IMR-90 (cell line): ENCODE results near the gene OR52A5. TPM values are rescaled to one million over a fixed set of nuclear protein-coding genes. Genes with fewer than 3 reads are reported as not detected.

Experiments used
- ATAC-seq: fragments of 200-7000 bp; cut with Tn5 transposase; 2 replicates; pipeline ENCODE4 v1.9.1; 2020; ENCODE audit warnings: low read depth, mild to moderate bottlenecking, moderate library complexity
- BruUV-seq: library from RNA; stranded (reverse); fragments of 400-500 nt; replicated peaks from 2 replicates; lab custom pipeline; 2021; lab: Mats Ljungman, UMichigan
- CTCF ChIA-PET: fragments of 300-600 bp; formaldehyde crosslinking; extraction: SDS; loops from one replicate; lab custom pipeline; 2021; ENCODE audit warnings: antibody characterized with exemption; lab: Yijun Ruan, JAX
- POLR2A ChIA-PET: fragments of 300-600 bp; sonication (Branson Sonifier 250); formaldehyde crosslinking; loops from one replicate; lab custom pipeline; 2022; ENCODE audit warnings: antibody characterized with exemption; ENCODE audit not compliant: unreplicated experiment; lab: Charles Lee
- DNase-seq: peaks from one replicate; pipeline ENCODE4 v3.0.0; 2013
- H2AFZ ChIP-seq: replicated peaks from 2 replicates; pipeline ENCODE3; 2013; ENCODE audit warnings: low read length, mild to moderate bottlenecking; ENCODE audit not compliant: poor library complexity
- H2AK5ac ChIP-seq: 2 replicates; pipeline ENCODE4 v1.6.1; 2013; ENCODE audit warnings: low read depth, low read length, inconsistent platforms
- H2AK9ac ChIP-seq: replicated peaks from 2 replicates; pipeline ENCODE3; 2013; ENCODE audit warnings: mild to moderate bottlenecking, low read depth, low read length, moderate library complexity; ENCODE audit not compliant: poor library complexity
- H2BK120ac ChIP-seq: 2 replicates; pipeline ENCODE4 v1.6.1; 2013; ENCODE audit warnings: low read depth, low read length, inconsistent platforms
- H2BK15ac ChIP-seq: 3 replicates; pipeline ENCODE4 v1.6.1; 2013; ENCODE audit warnings: low read depth, low read length, inconsistent platforms
- H2BK20ac ChIP-seq: 2 replicates; pipeline ENCODE4 v1.6.1; 2013; ENCODE audit warnings: low read depth, mild to moderate bottlenecking, inconsistent platforms, low read length, moderate library complexity
- H2BK5ac ChIP-seq: 2 replicates; pipeline ENCODE4 v1.6.1; 2013; ENCODE audit warnings: mild to moderate bottlenecking, low read depth, low read length, inconsistent platforms; ENCODE audit not compliant: poor library complexity, severe bottlenecking
- H3K14ac ChIP-seq: replicated peaks from 2 replicates; pipeline ENCODE4 v1.6.1; 2013; ENCODE audit warnings: low read depth, low read length, inconsistent platforms
- H3K18ac ChIP-seq: 2 replicates; pipeline ENCODE4 v1.6.1; 2013; ENCODE audit warnings: low read depth, low read length, control low read depth
- H3K23ac ChIP-seq: 2 replicates; pipeline ENCODE4 v1.6.1; 2013; ENCODE audit warnings: low read depth, low read length, inconsistent platforms
- H3K27ac ChIP-seq: 2 replicates; pipeline ENCODE4 v1.5.1; 2013; ENCODE audit warnings: mild to moderate bottlenecking, control low read depth, low read length; ENCODE audit not compliant: insufficient read depth
- H3K27me3 ChIP-seq: 2 replicates; pipeline ENCODE4 v1.6.1; 2013; ENCODE audit warnings: low read length; ENCODE audit not compliant: control insufficient read depth, insufficient read depth
- H3K36me3 ChIP-seq: 2 replicates; pipeline ENCODE4 v1.6.1; 2013; ENCODE audit warnings: low read length, mixed read lengths; ENCODE audit not compliant: control insufficient read depth, insufficient read depth
- H3K4ac ChIP-seq: 2 replicates; pipeline ENCODE4 v1.6.1; 2013; ENCODE audit warnings: low read depth, low read length, inconsistent platforms
- H3K4me1 ChIP-seq: 2 replicates; pipeline ENCODE4 v1.6.1; 2013; ENCODE audit warnings: low read length, mixed read lengths; ENCODE audit not compliant: control insufficient read depth, insufficient read depth
- H3K4me2 ChIP-seq: 2 replicates; pipeline ENCODE4 v1.6.1; 2013; ENCODE audit warnings: low read depth, mild to moderate bottlenecking, control low read depth, low read length, moderate library complexity
- H3K4me3 ChIP-seq: 2 replicates; pipeline ENCODE4 v1.5.1; 2013; ENCODE audit warnings: low read depth, mild to moderate bottlenecking, control low read depth, low read length, moderate library complexity; ENCODE audit not compliant: insufficient read depth
- H3K56ac ChIP-seq: 2 replicates; pipeline ENCODE4 v1.6.1; 2013; ENCODE audit warnings: low read length, inconsistent platforms; ENCODE audit not compliant: insufficient read depth; ENCODE audit errors: extremely low read depth
- H3K79me1 ChIP-seq, 2 experiments: 2 replicates each; pipeline ENCODE4 v1.6.1; 2013; ENCODE audit warnings: low read length in 2 of 2, inconsistent platforms in 1 of 2, low read depth in 1 of 2
- H3K9ac ChIP-seq: 2 replicates; pipeline ENCODE4 v1.6.1; 2013; ENCODE audit warnings: low read depth, low read length, control low read depth
- H3K9me1 ChIP-seq: 2 replicates; pipeline ENCODE4 v1.6.1; 2013; ENCODE audit warnings: low read length, inconsistent platforms; ENCODE audit not compliant: insufficient read depth
- H3K9me3 ChIP-seq: 2 replicates; pipeline ENCODE4 v1.6.1; 2013; ENCODE audit warnings: low read length; ENCODE audit not compliant: control insufficient read depth, insufficient read depth
- H4K20me1 ChIP-seq: 2 replicates; pipeline ENCODE4 v1.6.1; 2013; ENCODE audit warnings: low read length, inconsistent platforms; ENCODE audit not compliant: insufficient read depth
- H4K5ac ChIP-seq: 2 replicates; pipeline ENCODE4 v1.6.1; 2013; ENCODE audit warnings: mild to moderate bottlenecking, low read depth, low read length, control low read depth
- H4K8ac ChIP-seq, 2 experiments: 2 replicates each; pipeline ENCODE4 v1.6.1; 2013; ENCODE audit warnings: low read depth in 2 of 2, low read length in 2 of 2, control low read depth in 1 of 2, inconsistent platforms in 1 of 2
- H4K91ac ChIP-seq: 2 replicates; pipeline ENCODE4 v1.6.1; 2013; ENCODE audit warnings: low read depth, low read length, inconsistent platforms; ENCODE audit not compliant: insufficient read depth
- MAFK ChIP-seq: IDR thresholded peaks from 2 replicates; pipeline ENCODE4 v1.6.1; 2012; ENCODE audit warnings: low read depth, low read length, improper control_type of control experiment
- RAD21 ChIP-seq: IDR thresholded peaks from 2 replicates; pipeline ENCODE4 v1.6.1; 2012; ENCODE audit warnings: low read length, improper control_type of control experiment
- dilution Hi-C: fragments of 300-500 bp; cut with HindIII; formaldehyde crosslinking; loops from one replicate; pipeline ENCODE4 v1.14.3; 2018; ENCODE audit warnings: low sequenced_read_pairs; ENCODE audit not compliant: unreplicated experiment
- in situ Hi-C: fragments of 300-500 bp; cut with MboI; formaldehyde crosslinking; loops from 3 replicates; pipeline ENCODE4 v1.14.3; 2019; ENCODE audit warnings: low sequenced_read_pairs, inconsistent platforms, mixed read lengths
- intact Hi-C: fragments of 100-400 bp; cut with micrococcal nuclease; formaldehyde crosslinking; loops from 2 replicates; pipeline ENCODE4 v1.10.0; 2022
- polyA plus RNA-seq, 3 experiments: library from polyadenylated mRNA; depleted of rRNA; stranded (reverse); fragments of >200 nt; gene quantifications; 2 replicates each; pipeline ENCODE4 v1.2.3, GENCODE V29; 2012; ENCODE audit warnings: low replicate concordance in 1 of 3
- total RNA-seq: library from RNA; depleted of rRNA; stranded (reverse); fragments of >200 nt; gene quantifications from 2 replicates; pipeline ENCODE4 v1.2.3, GENCODE V29; 2012

The OR52A5 gene
- total and polyA plus RNA-seq, 2 of the 4 experiments (the other 2 are of a cell fraction), result not detected

GRCh38 chr11:5083602-5084001, 54.6 kb downstream of the OR52A5 start:
- dilution Hi-C loops, result no loop called here
- ChIA-PET CTCF (no interaction called here), POLR2A (no interaction called here)

More at GRCh38 chr11:5083602-5084001, 54.6 kb downstream of the OR52A5 start:
- Histone ChIP-seq H3K56ac (no peak overlapping the region), H3K9ac (no peak overlapping the region), H4K91ac (no peak overlapping the region), H3K9me1 (no peaks in the 10 kb centered on the region), H3K4ac (no peak overlapping the region), H3K23ac (no peak overlapping the region), H3K27ac (no peak overlapping the region), H4K20me1 (no peaks in the 10 kb centered on the region), H4K8ac (no peak overlapping the region), H3K4me2 (no peak overlapping the region), H2BK5ac (no peak overlapping the region), H3K18ac (no peak overlapping the region), H2AK9ac (no peak overlapping the region), H3K4me1 (no peaks in the 10 kb centered on the region), H2AFZ (no peak overlapping the region), H4K5ac (no peak overlapping the region), H3K9me3 (no peaks in the 10 kb centered on the region), H2BK120ac (no peak overlapping the region), H3K27me3 (no peaks in the 10 kb centered on the region), H2BK20ac (no peak overlapping the region), H3K4me3 (no peak overlapping the region), H3K36me3 (no peaks in the 10 kb centered on the region), H2BK15ac (no peak overlapping the region), H2AK5ac (no peak overlapping the region), H3K14ac (no peak overlapping the region), H3K79me1 (no peaks in the 10 kb centered on the region)
- DNase-seq (no peak), ATAC-seq (no peak)
- no peak for TF ChIP-seq RAD21
- peak; percentile 52 for TF ChIP-seq MAFK
- BruUV-seq, result no TSS peak
- in situ Hi-C loops (no loop called here), intact Hi-C loops (no loop called here)
